Activated naive CD8-positive, alpha-beta T cell treated with anti-CD3 and anti-CD28 coated beads for 36 hours (primary cell): ENCODE data around the gene PPL. TPM values are rescaled to one million over a fixed set of nuclear protein-coding genes. Genes with fewer than 3 reads are reported as not detected.
"Not testable (repeated sequence)": the region's sequence is repeated elsewhere in the genome, so short reads cannot be mapped to it uniquely, and the experiment has no call there.

ENCODE experiments used
- DNase-seq: peaks from one replicate; pipeline ENCODE4 v3.0.0; 2021
- H3K27ac Mint-ChIP-seq: one replicate; pipeline ENCODE4 v1.8.0; 2022; ENCODE audit warnings: mild to moderate bottlenecking, moderate library complexity, mixed read lengths
- H3K27me3 Mint-ChIP-seq: one replicate; pipeline ENCODE4 v1.8.0; 2022; ENCODE audit warnings: mild to moderate bottlenecking, mixed read lengths
- H3K36me3 Mint-ChIP-seq: one replicate; pipeline ENCODE4 v1.8.0; 2021; ENCODE audit warnings: mild to moderate bottlenecking, mixed read lengths
- H3K4me1 Mint-ChIP-seq: one replicate; pipeline ENCODE4 v1.8.0; 2021; ENCODE audit warnings: mixed read lengths
- H3K4me3 Mint-ChIP-seq: one replicate; pipeline ENCODE4 v1.8.0; 2022; ENCODE audit warnings: mild to moderate bottlenecking, moderate library complexity, mixed read lengths
- H3K9me3 Mint-ChIP-seq: one replicate; pipeline ENCODE4 v1.8.0; 2022; ENCODE audit warnings: mixed read lengths
- total RNA-seq, 2 experiments: library from RNA; stranded (reverse); gene quantifications; one replicate each; pipeline ENCODE4 v1.2.3, GENCODE V29; 2021

Gene PPL
- total RNA-seq, 2 experiments from 2014 or later = not detected

DNA sequence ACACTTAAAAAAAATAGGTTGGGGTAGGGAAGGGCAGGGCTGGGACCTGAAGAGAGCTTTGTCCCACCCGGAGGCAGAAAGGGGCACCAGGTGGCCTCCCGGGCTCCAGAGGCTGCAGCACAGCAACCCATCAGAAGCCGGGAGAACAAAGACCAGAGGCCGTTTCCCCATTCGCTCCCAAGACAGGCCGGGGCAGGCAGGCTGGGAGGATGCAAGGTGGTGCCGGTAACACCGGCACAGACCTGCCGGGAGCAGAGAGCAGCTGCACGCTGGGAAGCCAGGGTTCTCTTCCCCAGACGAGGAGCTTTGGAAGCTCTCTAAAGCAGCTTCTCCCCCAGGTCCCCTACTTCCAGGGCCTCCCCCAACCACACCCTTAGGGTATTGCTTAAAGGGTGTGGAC is 5.6 kb downstream of the PPL start:
- Mint-ChIP-seq H3K27ac (no peak overlapping the region), H3K36me3 (peaks cover 3% of the 10 kb centered on the region)

DNA sequence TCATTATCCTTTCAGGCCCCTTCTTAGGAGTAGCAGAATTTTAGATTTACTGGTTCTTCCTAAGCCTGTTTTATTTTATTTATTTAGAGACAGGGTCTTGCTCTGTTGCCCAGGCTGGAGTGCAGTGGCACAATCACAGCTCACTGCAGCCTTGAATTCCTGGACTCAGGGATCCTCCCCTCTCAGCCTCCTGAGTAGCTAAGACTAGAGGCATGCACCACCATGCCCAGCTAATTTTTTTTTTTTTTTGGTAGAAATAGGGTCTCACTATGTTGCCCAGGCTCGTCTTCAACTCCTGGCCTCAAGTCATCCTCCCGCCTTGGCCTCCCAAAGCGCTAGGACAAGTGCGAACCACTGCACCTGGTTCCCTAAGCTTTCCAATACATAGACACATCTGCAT is 7.3 kb downstream of the PPL start:
- H3K27me3 Mint-ChIP-seq, H3K4me3 Mint-ChIP-seq, H3K27ac Mint-ChIP-seq, DNase-seq, H3K4me1 Mint-ChIP-seq, H3K36me3 Mint-ChIP-seq: not testable (repeated sequence)
- H3K9me3 Mint-ChIP-seq = peaks cover 11% of the 10 kb centered on the region

More for the DNA sequence above, 5.6 kb downstream of the PPL start:
- Mint-ChIP-seq H3K4me1 (no peaks in the 10 kb centered on the region), H3K9me3 (peaks cover 6% of the 10 kb centered on the region), H3K4me3 (no peak overlapping the region), H3K27me3 (peaks cover 16% of the 10 kb centered on the region)
- DNase-seq = no peak

DNA sequence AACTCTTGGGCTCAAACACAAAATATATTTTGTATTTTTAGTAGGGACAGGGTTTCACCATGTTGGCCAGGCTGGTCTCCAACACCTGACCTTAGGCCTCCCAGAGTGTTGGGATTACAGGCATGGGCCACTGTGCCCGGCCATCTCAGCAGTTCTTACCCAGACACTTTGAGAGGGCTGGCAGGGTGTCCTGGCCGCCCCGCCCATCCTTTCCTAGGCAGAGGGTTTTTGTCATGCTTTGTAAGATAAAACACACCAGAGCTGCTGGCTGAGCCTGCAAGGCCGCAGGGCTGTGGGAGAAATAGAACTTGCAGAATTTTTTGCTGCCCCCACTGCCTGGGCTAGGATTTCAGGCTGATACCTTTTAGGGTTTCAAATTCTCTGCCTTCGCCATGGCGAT is 8.7 kb downstream of the PPL start:
- Mint-ChIP-seq H3K27me3 (no peaks in the 10 kb centered on the region), H3K4me3 (no peak overlapping the region), H3K27ac (no peak overlapping the region), H3K4me1 (no peaks in the 10 kb centered on the region), H3K36me3 (peaks cover 3% of the 10 kb centered on the region), H3K9me3 (peaks cover 11% of the 10 kb centered on the region)
- no peak for DNase-seq

DNA sequence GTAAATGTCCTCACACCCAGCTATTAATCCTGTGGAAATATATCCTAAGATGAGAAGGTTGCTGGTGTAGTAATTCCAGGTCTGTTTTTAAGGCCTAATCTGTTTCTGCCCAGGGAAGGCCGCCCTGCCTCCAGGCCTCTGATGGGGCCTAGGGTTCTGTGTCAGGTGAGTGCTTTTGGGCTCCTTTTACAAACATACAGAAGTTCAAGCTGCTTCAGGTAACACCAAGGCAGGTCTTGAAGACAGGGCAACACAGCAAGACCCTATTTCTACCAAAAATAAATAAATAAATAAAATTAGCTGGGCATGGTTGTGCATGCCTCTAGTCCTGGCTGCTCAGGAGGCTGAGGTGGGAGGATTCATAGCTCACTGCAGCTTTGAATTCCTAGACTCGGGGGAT is 9.3 kb downstream of the PPL start:
- no peak overlapping the region for H3K4me3 Mint-ChIP-seq
- no peak for DNase-seq
- H3K27ac Mint-ChIP-seq = no peak overlapping the region
- H3K9me3 Mint-ChIP-seq = peaks cover 11% of the 10 kb centered on the region
- H3K36me3 Mint-ChIP-seq = peaks cover 3% of the 10 kb centered on the region
- H3K27me3 Mint-ChIP-seq = no peaks in the 10 kb centered on the region
- H3K4me1 Mint-ChIP-seq = no peaks in the 10 kb centered on the region

DNA sequence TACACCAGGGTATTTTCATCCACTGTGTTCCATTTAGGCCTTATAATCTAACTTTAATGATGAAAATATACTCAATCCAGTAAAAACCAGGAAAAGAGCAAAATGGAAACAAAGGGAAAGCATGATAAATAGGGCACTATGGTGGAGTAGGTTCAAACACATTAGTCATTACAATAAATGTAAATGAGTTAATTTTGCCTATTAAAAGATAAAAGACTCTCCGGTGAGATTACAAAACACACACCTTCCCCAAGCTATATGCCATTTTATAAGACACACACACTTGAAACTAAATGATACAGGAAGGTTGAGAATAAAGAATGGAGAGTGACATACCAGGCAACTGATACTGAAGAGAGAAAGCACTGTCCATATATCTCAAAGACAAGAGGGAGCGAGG is 10.0 kb downstream of the PPL start:
- no peaks in the 10 kb centered on the region for H3K4me1 Mint-ChIP-seq
- H3K27ac Mint-ChIP-seq = no peak overlapping the region

DNA sequence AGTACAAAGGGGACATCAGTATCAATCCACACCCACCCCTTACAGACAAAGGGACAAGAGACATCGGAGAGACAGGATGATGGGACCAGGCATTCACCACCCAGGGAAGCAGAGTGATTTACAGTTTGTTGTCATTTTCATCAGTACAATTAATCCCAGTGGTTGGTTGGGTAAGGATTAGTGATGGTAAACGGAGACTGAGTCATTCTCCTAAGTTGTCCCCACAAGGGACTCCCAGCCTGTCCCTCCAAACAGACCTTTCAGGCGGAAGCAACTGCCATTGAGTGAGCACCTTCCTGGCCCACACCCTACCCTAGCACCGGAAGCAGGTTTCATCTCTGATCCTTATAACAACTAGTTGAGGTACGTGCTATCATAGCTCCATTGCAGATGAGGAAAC is 11.2 kb downstream of the PPL start:
- Mint-ChIP-seq H3K36me3 (peaks cover 3% of the 10 kb centered on the region), H3K4me1 (no peaks in the 10 kb centered on the region), H3K27ac (no peak overlapping the region), H3K4me3 (no peak overlapping the region), H3K27me3 (no peaks in the 10 kb centered on the region), H3K9me3 (peaks cover 11% of the 10 kb centered on the region)
- DNase-seq = no peak

More for the DNA sequence above, 10.0 kb downstream of the PPL start:
- DNase-seq = no peak
- H3K9me3 Mint-ChIP-seq = peaks cover 11% of the 10 kb centered on the region
- no peaks in the 10 kb centered on the region for H3K27me3 Mint-ChIP-seq
- H3K4me3 Mint-ChIP-seq = no peak overlapping the region
- peaks cover 3% of the 10 kb centered on the region for H3K36me3 Mint-ChIP-seq

DNA sequence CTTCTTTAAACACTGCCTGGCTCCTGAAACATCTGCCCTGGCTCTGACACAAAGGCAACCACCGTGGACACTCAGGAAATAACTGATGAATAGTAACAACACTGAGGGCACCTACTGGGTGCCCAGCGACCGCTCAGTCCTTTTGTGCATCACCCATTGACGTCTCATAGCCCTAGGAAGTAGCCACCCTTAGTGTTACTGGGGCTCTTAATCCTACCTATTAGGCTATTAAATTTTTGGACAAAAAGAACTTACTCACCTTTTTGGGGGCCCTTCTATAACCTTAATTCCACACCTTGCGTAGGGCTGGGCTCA is 11.7 kb downstream of the PPL start:
- DNase-seq = no peak

DNA sequence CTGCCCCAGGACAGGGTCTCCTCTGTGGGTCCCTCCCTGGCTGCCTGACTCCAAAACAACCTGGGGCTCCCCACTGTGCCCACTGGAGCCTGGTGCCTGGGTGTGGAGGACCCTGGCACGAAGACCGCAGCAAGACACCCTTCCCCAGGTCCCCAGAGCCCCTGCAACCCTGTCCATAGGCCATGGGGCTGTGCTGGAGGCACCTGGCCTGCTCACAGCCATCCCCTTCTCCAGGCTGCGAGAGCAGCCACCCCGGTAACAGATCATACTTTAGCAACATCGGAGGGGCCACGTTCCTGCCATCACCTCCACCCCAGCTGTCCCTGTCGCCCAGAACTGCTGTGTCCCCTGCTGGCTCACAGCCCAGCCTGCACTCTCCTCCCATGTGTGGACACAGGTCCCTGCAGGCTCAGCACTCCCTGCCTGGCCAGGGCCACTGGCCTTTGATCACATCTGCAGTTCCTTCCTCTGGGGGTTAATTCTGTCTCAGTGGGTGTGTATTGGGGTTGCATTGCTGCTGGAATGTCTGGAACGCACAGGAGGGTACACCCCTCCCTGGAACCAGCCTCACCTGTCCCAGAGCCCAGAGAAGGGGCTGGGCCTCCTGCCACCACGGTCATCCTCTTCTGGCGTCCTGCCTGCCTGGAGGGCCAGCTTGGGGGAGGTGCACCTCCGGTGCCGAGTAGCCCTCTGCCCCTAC is 12.2 kb downstream of the PPL start:
- DNase-seq = no peak
- Mint-ChIP-seq H3K36me3 (peaks cover 3% of the 10 kb centered on the region), H3K27me3 (no peaks in the 10 kb centered on the region), H3K4me1 (no peaks in the 10 kb centered on the region), H3K27ac (no peak overlapping the region), H3K9me3 (peaks cover 11% of the 10 kb centered on the region), H3K4me3 (no peak overlapping the region)

More for the DNA sequence above, 11.7 kb downstream of the PPL start:
- H3K9me3 Mint-ChIP-seq = peaks cover 11% of the 10 kb centered on the region
- no peak overlapping the region for H3K27ac Mint-ChIP-seq
- H3K36me3 Mint-ChIP-seq = peaks cover 3% of the 10 kb centered on the region
- H3K4me3 Mint-ChIP-seq = no peak overlapping the region
- H3K27me3 Mint-ChIP-seq = no peaks in the 10 kb centered on the region
- H3K4me1 Mint-ChIP-seq = no peaks in the 10 kb centered on the region

DNA sequence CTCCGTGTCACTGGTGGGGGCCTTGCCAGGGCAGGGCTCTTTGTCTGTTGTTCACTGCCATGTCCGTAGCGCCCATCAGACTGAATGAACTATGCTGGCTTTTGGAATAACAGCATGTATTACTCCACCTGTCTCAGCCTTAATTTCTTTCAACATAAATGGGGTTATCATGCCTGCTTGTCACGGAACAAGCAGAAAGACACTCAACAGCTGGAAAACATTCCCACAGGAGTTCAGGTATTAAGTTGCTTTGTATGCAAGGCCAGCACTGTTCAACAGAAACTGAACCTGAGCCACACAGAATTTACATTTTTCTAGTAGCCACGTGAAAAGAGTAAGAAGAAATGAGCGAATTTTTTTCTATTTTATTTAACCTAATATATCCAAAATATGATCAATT is 13.1 kb downstream of the PPL start:
- H3K9me3 Mint-ChIP-seq = peaks cover 11% of the 10 kb centered on the region
- H3K4me1 Mint-ChIP-seq = no peaks in the 10 kb centered on the region
- no peak overlapping the region for H3K4me3 Mint-ChIP-seq
- no peaks in the 10 kb centered on the region for H3K27me3 Mint-ChIP-seq
- H3K27ac Mint-ChIP-seq = no peak overlapping the region
- peaks cover 3% of the 10 kb centered on the region for H3K36me3 Mint-ChIP-seq
- no peak for DNase-seq

DNA sequence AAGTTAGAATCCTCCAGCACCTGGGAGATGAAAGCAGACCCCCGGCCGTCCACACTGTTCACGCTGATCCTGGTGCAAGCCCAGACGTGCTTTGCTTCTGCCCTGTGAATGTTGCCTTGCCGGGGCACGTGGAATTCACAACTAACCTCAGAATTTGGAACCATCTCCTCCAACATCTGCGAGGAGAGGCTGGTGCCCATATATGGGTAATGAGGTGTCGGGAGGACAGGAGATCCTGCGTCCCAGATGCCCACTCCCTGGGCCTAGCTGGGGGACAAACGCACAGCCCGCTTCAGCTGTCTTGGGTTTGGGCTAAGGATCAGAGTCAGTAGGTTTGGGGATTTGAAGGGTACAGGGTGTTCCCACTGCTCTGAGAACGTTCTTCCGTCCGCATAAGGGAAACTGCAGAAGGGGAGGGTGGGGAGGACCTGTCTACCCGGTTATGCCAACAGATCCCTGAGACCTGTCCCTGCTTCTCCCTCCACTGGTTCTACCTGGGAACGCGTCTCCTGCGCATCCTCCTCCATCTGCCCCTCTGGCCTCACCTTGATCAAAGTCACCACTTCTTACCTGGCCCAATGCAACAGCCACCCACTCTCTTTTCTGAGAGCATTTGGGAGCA is 14.1 kb downstream of the PPL start:
- H3K9me3 Mint-ChIP-seq = peaks cover 11% of the 10 kb centered on the region
- no peaks in the 10 kb centered on the region for H3K4me1 Mint-ChIP-seq
- no peak for DNase-seq
- no peak overlapping the region for H3K4me3 Mint-ChIP-seq
- no peak overlapping the region for H3K27ac Mint-ChIP-seq
- H3K36me3 Mint-ChIP-seq = peaks cover 3% of the 10 kb centered on the region
- H3K27me3 Mint-ChIP-seq = no peaks in the 10 kb centered on the region

DNA sequence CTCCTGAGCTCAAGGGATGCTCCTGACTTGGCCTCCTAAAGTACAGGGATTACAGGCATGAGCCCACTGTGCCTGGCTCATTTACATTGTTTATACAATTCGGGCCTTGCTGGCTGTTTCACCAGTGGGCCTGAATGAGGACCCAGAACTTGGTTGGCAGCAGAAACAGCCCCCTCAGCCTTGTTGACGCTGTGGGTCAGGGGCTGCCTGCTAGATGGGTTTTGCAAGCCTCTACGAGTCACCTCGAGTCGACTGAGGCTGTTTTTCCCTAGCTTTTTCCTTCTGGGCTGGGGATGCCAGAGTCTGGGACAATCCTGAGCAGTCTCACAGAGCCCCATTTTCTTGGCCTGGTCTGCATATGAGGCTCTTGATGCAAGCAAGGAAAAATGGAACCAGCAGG is 16.1 kb downstream of the PPL start:
- Mint-ChIP-seq H3K9me3 (peaks cover 2% of the 10 kb centered on the region), H3K4me3 (no peak overlapping the region), H3K27me3 (no peaks in the 10 kb centered on the region), H3K4me1 (no peaks in the 10 kb centered on the region), H3K27ac (no peak overlapping the region), H3K36me3 (no peaks in the 10 kb centered on the region)
- no peak for DNase-seq

DNA sequence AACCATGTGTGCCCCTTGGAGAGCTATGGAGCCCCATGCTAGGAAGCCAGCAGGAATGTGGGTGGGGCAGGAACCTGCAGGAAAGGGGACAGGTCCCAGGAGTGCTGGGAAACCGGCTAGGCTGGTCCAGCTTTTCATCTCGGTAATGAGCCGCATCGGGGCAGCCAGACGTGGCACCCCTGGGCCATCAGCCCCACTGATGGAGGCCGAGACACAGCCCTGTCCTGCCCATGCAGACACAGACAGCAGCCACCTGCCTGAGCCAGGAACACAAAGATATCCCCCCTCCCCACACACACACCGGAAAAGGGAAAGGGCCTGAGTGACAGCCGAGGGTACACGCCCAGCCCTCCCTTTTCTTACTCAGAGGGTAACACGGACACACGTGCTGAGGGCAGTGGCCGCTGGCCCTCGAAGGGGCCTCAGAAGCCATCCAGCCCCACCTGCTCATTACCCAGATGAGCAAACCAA is 18.1 kb downstream of the PPL start:
- Mint-ChIP-seq H3K27ac (no peak overlapping the region), H3K9me3 (no peaks in the 10 kb centered on the region), H3K36me3 (no peaks in the 10 kb centered on the region), H3K4me1 (no peaks in the 10 kb centered on the region), H3K4me3 (no peak overlapping the region), H3K27me3 (no peaks in the 10 kb centered on the region)
- no peak for DNase-seq

DNA sequence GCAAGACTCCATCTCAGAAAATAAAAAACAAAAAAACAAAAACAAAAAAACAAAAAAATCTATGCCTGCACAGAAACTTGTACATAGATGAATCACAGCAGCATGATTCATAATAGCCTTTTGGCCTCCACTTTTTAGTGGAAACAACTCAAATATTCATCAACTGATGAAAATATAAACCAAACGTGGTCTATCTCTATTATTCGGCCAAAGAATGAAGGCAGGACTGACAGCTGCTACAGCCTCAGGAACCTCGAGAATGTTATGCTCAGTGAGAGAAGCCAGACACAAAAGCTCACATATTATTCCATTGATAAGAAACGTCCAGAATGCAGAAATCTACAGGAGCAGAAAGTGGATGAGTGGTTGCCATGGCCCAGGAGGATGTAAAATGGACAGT is 19.8 kb downstream of the PPL start:
- Mint-ChIP-seq H3K4me3 (no peak overlapping the region), H3K27ac (no peak overlapping the region), H3K36me3 (no peaks in the 10 kb centered on the region), H3K9me3 (no peaks in the 10 kb centered on the region), H3K27me3 (no peaks in the 10 kb centered on the region), H3K4me1 (no peaks in the 10 kb centered on the region)
- no peak for DNase-seq

DNA sequence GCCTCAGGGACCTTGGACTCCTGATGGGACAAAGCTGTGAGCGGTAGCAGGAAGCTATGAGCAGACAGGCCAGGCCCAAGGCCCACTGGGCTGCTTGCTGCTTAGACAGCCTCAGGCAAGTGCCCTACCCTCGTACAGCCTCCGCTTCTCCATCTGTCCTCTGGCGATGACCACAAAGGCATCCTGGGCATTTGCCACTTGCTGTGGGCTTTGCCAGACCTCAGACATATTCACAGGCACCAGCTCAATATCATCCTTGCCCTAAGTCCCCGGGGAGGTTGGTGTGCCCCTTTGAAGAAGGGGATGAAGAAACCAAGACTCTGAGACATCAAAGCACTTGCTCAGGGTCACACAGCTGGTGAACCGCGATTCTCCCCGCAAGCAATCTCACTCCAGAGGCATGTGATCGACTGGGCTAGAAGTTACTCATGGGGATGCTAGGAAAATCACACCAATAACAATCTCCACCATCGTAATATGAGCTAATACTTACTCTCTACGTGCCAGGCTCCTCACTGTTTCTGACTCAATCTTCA is 21.7 kb downstream of the PPL start:
- Mint-ChIP-seq H3K9me3 (no peaks in the 10 kb centered on the region), H3K27ac (no peak overlapping the region), H3K36me3 (no peaks in the 10 kb centered on the region), H3K27me3 (no peaks in the 10 kb centered on the region), H3K4me1 (no peaks in the 10 kb centered on the region), H3K4me3 (no peak overlapping the region)
- no peak for DNase-seq

DNA sequence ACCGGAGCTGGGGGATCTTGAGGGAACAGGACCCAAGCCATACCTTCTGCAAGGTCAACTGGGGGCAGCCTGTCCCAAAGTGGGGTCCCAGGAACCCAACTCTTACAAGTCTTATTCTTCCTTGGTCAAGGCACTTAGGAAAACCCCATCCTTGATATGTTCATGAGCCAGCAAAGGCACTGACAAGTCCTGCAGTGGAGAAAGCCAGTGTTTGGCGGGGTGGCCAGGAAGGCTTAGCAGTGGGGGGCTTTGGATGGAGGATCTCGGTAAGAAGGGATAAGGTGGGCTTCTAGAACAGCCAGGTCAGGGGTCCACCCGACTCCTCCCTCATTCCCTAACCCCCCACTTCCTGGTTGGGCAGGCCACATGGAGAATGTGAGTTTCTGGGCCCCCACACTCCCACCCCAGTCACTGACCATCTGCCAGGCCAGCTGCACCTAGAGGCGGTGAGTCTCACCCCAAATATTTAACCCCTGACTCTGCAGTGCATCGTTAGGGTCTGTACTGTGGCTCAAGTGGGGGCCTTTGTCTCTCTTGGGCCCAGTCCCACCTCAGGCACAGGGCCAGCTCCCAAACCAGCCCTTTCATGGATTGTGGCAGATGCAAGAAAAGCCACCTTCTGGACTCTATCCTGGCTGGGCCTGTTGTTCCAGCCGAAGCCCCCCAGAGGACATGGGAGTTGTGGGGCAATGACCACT is 22.3 kb downstream of the PPL start:
- no peaks in the 10 kb centered on the region for H3K36me3 Mint-ChIP-seq
- no peak for DNase-seq
- no peaks in the 10 kb centered on the region for H3K9me3 Mint-ChIP-seq
- no peaks in the 10 kb centered on the region for H3K27me3 Mint-ChIP-seq
- H3K27ac Mint-ChIP-seq = no peak overlapping the region
- H3K4me3 Mint-ChIP-seq = no peak overlapping the region
- no peaks in the 10 kb centered on the region for H3K4me1 Mint-ChIP-seq
